GM12891 (cell line): Measurements from ENCODE around the gene PIK3R3.

Experiments
- POLR2A ChIP-seq: IDR thresholded peaks from 2 replicates; pipeline ENCODE4 v1.6.1; 2011; ENCODE audit warnings: low read depth, low read length, control low read depth
- POLR2AphosphoS5 ChIP-seq: IDR thresholded peaks from 2 replicates; pipeline ENCODE4 v1.6.1; 2011; ENCODE audit warnings: low read depth, low read length, control low read depth

GRCh38 chr1:46094471-46095005 is 37.9 kb downstream of the PIK3R3 start:
- TF ChIP-seq POLR2AphosphoS5 (no peak), POLR2A (no peak)
